HG03103 (cell line): ENCODE results near the gene NR2F1-AS1.
"Not testable (repeated sequence)": the region's sequence is repeated elsewhere in the genome, so short reads cannot be mapped to it uniquely, and the experiment has no call there.

Experiments used
- ATAC-seq: cut with Tn5 transposase; IDR thresholded peaks from one replicate; pipeline ENCODE4 v1.9.1; 2021; ENCODE audit warnings: low read depth; ENCODE audit not compliant: unreplicated experiment

The NR2F1-AS1 gene

GRCh38 chr5:93557021-93557604, 23.9 kb downstream of the NR2F1-AS1 start:
- ATAC-seq: no peak

- not testable (repeated sequence) for ATAC-seq
Measured at GRCh38 chr5:93549594-93549993, 31.4 kb downstream of the NR2F1-AS1 start.

DNA sequence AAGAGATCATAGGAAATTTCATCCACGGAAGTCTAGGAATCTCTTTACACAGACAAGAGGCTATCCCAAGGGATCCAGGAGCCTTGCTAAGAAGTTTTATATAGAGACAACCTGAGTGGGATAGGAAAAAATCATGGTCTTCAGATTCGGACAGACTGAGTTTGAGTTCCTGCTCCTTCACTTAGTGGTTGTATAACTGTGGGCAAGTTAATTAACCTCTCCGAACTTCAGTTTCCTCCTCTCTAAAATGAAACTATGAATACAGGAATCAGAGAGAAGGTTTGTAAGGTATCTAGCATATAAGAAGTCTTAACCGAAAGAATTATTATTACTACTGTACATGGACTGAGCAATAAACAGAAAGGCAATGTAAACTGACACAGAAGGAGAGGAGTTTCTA, 35.1 kb downstream of the NR2F1-AS1 start:
- no peak for ATAC-seq

GRCh38 chr5:93532370-93532769, 48.6 kb downstream of the NR2F1-AS1 start:
- no peak for ATAC-seq

DNA sequence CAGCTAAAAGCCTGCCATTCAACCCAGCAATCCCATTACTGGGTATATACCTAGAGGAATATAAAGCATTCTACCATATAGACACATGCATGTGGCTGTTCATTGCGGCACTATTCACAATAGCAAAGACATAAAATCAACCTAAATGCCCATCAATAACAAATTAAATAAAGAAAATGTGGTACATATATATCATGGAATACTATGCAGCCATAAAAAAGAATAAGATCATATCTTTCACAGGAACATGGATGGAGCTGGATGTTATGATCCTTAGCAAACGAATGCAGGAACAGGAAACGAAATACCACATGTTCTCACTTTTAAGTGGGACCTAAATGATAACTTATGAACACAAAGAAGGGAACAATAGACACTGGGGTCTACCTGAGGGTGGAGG, 59.2 kb downstream of the NR2F1-AS1 start:
- ATAC-seq: not testable (repeated sequence)

GRCh38 chr5:93519740-93520139, 61.3 kb downstream of the NR2F1-AS1 start:
- no peak for ATAC-seq

GRCh38 chr5:93517828-93518227, 63.2 kb downstream of the NR2F1-AS1 start:
- no peak for ATAC-seq

DNA sequence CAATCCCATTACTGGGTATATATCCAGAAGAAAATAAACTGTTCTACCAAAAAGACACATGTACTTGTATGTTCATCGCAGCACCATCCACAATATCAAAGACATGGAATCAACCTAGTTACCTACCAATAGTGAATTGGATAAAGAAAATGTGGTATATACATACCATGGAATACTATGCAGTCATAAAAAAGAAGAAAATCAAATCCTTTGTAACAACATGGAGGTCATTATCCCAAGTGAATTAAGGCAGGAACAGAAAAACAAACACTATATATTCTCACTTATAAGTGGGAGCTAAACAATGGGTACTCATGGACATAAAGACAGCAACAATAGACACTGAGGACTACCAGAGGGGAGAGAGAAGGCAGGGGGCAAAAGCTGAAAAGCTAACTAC, 67.7 kb downstream of the NR2F1-AS1 start:
- ATAC-seq: no peak

- no peak for ATAC-seq
Measured at GRCh38 chr5:93512799-93513198, 68.2 kb downstream of the NR2F1-AS1 start.

- ATAC-seq: no peak
Measured at GRCh38 chr5:93511445-93511844, 69.6 kb downstream of the NR2F1-AS1 start.

GRCh38 chr5:93510626-93511380, 70.2 kb downstream of the NR2F1-AS1 start:
- ATAC-seq: no peak

GRCh38 chr5:93505553-93505952, 75.5 kb downstream of the NR2F1-AS1 start:
- ATAC-seq: not testable (repeated sequence)

- ATAC-seq: no peak
Measured at GRCh38 chr5:93503598-93504067, 77.4 kb downstream of the NR2F1-AS1 start.

DNA sequence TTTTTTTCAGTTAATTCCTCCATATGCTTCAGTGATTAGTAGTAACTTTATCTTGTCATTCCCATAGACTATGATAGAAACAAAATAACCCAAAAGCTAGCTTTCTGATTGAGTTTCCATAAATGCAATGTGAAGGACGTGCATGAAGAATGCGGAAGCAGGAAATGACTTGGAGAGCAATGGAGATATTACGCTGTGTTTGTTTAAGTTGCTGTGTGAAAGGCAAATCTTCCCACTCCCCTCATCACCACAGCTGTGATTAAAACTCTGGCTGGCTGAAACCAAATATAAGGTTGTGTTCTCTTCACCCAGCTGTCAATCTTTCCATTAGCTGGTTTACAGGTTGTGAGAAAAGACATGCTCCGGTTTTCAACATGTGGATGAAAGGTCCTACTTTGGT, 83.9 kb downstream of the NR2F1-AS1 start:
- no peak for ATAC-seq

- ATAC-seq: no peak
Measured at GRCh38 chr5:93479982-93480509, 101.0 kb downstream of the NR2F1-AS1 start.

DNA sequence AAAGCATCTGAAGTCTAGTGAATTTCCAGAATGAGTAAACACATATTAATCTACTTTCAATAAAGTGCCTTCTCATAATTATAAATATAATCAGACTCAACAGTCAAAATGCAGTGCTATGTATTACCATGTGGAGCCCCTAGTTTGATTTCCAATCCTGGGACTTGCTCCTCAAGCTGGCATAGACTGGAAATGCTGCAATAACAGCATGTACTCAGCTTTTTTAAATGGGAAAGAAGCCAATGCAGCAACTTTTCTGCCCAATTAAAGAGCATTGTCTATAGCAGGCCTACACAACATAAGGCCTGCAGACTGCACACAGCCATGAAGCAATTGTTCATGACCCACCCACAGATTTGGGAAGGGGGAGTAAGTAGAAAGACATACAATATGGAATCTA, 103.2 kb downstream of the NR2F1-AS1 start:
- ATAC-seq: no peak

GRCh38 chr5:93476251-93476742, 104.7 kb downstream of the NR2F1-AS1 start:
- no peak for ATAC-seq

DNA sequence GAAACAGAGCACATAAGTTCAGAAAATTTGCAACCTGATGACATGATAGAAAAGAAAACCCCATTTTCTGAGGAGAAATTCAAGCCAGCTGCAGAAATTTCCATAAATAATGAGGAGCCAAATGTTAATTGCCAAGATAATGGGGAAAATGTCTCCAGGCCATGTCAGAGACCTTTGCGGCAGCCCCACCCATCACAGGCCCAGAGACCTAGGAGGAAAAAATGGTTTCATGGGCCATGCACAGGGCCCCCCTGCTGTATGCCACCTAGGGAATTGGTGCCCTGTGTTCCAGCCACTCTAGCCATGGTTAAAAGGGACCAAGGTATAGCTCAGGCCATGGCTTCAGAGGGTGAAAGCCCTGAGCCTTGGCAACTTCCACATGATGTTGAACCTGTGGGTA, 118.1 kb downstream of the NR2F1-AS1 start:
- no peak for ATAC-seq

DNA sequence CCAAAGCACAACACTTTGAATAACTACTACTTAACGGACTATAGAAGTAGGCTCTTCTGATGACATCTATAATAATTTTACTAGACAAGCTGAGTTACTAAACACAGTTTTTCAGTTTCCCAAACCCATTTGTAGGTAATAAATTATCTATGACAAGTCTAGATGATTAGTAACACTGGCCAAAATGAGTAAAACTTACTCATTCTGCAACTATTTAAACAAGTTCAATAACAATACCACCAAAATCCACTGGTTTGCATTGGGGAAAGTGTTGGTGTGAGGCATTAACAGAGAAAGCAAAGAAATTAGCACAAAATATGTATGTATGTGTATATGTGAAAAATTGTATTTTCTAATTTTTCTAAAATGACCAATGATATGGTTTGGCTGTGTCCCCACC, 119.3 kb downstream of the NR2F1-AS1 start:
- ATAC-seq: no peak

- ATAC-seq: no peak
Measured at GRCh38 chr5:93460286-93460685, 120.7 kb downstream of the NR2F1-AS1 start.

DNA sequence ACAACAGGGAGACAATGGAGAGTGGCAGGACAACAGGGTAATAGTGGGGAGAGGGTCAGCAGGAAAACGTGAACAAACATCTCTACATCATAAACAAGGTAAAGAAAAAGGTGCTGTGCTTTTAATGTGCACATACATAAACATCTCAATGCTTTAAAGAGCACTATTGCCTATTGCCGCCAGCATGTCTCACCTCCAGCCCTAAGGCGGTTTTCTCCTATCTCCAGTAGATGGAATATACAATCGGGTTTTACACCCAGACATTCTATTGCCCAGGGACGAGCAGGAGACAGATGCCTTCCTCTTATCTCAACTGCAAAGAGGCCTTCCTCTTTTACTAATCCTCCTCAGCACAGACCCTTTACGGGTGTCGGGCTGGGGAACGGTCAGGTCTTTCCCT, 124.2 kb downstream of the NR2F1-AS1 start:
- ATAC-seq: not testable (repeated sequence)

- ATAC-seq: no peak
Measured at GRCh38 chr5:93454896-93455295, 126.1 kb downstream of the NR2F1-AS1 start.
